CD4-positive, alpha-beta T cell treated with Interferon alpha-2 for 1 hour (primary cell): ENCODE measurements around the gene RNF220.

Source experiments
- DNase-seq, 2 donors: peaks; one replicate each; pipeline ENCODE4 v3.0.0-alpha.2; 2020 to 2022

RNF220 gene

GRCh38 chr1:44641126-44642102, 236.4 kb downstream of the RNF220 start:
- DNase-seq: no peak

- DNase-seq: no peak
Measured at GRCh38 chr1:44642255-44642654, 237.2 kb downstream of the RNF220 start.

DNA sequence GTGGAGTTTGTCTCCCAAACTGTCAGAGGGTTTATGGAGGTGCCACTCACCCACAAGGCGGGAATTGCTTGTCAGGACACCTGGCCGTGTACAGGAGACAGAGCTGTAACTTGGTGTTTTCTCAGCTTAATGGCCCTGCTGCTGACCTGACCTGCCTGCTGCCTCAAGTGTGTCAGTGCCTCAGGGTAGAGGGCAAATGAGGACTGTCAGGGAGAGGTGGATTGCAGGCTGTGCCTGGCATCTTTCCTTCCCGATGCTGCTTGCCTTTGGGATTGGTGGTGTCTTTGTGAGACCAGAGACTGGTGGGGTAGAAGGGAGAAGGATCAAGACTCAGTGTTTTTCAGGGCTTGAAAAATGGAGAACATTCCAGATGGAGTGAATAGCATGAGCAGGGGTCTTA, 237.9 kb downstream of the RNF220 start:
- DNase-seq: no peak

DNA sequence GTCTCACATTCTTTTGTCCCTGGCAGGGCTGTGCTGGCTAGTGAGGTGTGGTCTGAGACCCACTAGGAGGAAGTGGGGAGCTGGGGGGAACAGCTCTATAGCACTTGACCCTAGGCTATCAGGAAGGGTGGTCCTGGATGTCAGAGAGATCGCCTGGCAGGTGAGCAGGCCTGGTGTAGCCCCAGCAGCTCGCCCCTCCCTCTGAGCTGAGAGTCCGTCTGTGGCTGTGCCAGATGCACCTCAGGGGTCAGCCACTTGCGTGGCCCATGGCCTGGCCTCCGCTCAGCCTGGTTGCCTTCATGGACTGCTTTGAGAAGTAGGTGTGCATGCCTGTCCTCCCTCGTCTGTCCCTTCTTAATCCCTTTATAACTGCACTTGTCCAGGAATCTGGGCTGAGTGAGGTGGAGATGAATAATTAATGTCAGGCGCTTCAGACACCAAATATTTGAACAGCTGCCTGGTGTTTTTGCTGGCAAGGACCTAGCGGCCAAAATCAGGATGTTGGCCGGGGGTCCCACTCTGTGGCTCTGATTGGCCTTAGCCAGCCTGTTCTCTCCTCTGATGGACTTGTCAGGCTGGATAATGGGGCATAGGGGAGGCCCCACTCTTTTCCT, 238.8 kb downstream of the RNF220 start:
- DNase-seq: no peak

- DNase-seq: no peak
Measured at GRCh38 chr1:44644806-44645205, 239.8 kb downstream of the RNF220 start.

- DNase-seq: no peak
Measured at GRCh38 chr1:44645476-44646244, 240.6 kb downstream of the RNF220 start.

- DNase-seq: no peak
Measured at GRCh38 chr1:44646261-44647110, 241.4 kb downstream of the RNF220 start.

- no peak for DNase-seq
Measured at GRCh38 chr1:44647896-44648295, 242.8 kb downstream of the RNF220 start.

DNA sequence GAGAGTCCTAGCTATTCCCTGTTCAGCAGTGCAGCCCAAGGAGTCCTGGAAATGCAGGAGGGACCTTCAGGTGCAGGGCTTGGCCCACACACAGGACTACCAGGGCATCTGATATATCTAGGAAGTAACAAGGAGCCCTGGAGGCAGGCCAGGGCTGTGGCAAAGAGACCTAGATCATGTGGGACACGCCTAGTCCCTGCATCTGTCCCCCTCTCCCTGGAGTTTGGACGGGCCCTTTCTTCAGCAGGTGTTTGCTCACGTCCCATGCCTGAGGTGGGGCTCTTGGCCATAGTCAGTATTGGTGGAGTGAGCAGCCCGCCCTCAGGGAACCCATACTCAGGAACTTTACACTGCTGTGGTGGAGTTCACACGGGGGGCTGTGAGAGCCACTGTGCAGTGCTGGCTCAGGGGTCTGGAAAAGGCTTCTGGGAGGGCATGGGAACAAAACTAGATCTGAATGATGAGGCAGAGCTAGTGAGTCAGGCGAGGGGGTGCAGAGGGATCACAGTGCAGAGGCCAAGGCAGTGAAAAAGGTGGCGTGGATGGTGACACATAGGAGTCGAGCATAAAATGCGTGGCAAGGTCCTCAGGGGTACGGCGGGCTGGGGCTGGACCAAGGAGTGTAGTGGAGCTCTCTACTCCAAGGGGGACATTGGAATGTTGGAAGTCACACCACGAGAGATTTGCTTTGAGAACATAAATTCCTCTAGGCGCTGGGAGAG, 243.6 kb downstream of the RNF220 start:
- no peak for DNase-seq

- DNase-seq: no peak
Measured at GRCh38 chr1:44649788-44650158, 244.7 kb downstream of the RNF220 start.

DNA sequence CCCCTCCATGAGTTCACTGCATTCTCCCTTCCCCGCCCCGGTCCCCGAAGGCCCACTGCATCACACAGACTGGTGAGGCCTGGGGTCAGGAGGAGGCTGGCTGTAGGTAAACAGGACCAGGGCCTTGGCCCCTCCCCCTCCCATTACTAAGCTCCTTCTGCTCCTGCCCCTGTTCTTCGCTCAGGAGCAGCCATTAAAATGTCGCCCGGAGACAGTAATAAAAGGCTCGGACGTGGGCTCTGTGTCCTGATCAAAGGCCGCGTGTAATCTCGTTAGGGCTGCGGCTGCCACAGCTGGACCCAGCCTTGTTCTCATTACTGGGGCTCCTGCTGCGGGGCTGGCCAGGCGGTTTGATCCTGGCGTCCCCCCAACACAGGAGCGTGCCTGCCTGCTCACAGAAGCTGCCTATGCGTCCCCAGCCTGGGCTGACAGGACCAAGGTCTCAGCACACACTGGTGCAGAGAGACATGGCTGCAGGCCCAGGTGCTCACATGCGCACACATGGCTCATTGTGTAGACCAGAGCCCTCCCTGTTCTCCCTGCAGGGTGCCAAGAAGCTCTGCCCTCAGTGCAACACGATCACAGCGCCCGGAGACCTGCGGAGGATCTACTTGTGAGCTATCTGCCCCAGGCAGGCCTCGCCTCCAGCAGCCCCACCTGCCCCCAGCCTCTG, 245.2 kb downstream of the RNF220 start:
- no peak for DNase-seq

DNA sequence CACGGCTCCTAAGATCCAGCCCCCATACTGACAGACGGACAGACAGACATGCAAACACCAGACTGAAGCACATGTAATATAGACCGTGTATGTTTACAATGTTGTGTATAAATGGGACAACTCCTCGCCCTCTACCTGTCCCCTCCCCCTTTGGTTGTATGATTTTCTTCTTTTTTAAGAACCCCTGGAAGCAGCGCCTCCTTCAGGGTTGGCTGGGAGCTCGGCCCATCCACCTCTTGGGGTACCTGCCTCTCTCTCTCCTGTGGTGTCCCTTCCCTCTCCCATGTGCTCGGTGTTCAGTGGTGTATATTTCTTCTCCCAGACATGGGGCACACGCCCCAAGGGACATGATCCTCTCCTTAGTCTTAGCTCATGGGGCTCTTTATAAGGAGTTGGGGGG, 246.0 kb downstream of the RNF220 start:
- no peak for DNase-seq

GRCh38 chr1:44652445-44653106, 247.5 kb downstream of the RNF220 start:
- peak; percentile 67 to 79 for DNase-seq

GRCh38 chr1:44653107-44653964, 248.3 kb downstream of the RNF220 start:
- DNase-seq: no peak

DNA sequence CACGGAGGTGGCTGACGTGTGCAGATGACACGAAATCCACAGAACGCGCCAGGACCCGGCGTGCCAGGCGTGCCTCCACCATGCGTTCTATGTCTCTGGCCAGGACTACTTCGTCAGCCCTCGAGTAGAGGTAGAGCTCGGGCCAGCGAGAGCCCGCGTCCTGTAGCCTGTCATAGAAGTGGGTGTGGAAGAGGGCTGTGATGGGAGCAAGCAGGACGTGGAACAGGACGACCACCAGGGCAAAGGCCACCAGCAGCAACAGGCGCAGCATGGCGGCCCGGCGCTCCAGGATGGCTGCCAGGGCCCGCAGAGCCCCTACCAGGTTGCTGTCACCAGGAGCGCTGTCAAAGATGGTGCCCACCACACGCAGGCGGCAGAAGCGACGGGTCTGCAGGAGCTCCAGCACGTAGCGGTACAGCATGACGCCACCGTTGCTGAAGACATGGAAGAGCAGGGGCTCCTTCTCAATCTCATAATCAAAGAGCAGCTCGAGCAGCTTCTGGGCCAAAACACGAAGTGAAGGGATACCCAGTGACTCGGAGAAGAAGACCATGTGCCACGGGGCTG, 249.6 kb downstream of the RNF220 start:
- DNase-seq: no peak

DNA sequence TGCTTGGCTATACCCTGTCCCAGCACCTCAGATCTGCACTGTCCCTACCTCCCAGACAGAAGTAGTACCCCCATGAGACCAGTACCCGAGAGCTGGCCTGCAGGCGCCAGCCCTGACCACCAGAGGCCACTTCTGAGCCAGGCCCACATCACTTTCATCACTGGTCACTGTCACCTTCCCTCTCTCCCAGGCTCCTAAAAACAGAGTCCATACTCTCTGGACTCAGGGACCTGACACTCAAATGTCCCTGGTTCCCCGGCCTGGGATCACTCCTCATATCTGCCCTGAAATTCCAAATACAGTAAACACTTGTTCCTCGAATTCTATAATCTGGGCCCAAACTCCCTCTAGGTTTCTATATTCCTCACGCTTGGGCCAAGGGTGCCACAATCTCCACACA, 250.6 kb downstream of the RNF220 start:
- DNase-seq: no peak

GRCh38 chr1:44659566-44659965, 254.5 kb downstream of the RNF220 start:
- DNase-seq: no peak

- no peak for DNase-seq
Measured at GRCh38 chr1:44660176-44660575, 255.1 kb downstream of the RNF220 start.
